AG10803 (cell line): Measurements from ENCODE around the gene AMMECR1L.
A peak's percentile ranks its signal among the peaks of the same experiment; 100 is the strongest.

Experiments
- DNase-seq: peaks from one replicate; pipeline ENCODE4 v3.0.0; 2010; ENCODE audit warnings: low read depth
- H3K4me3 ChIP-seq: 2 replicates; pipeline ENCODE4 v1.5.1; 2011; ENCODE audit warnings: mild to moderate bottlenecking, low read length, control low read depth
- TF ChIP-seq, protein P1 (sequence below): conservative IDR thresholded peaks from 2 replicates; pipeline ENCODE4 v1.5.1; 2011; ENCODE audit warnings: mild to moderate bottlenecking, low read length, control low read depth, inconsistent platforms

Gene AMMECR1L

DNA sequence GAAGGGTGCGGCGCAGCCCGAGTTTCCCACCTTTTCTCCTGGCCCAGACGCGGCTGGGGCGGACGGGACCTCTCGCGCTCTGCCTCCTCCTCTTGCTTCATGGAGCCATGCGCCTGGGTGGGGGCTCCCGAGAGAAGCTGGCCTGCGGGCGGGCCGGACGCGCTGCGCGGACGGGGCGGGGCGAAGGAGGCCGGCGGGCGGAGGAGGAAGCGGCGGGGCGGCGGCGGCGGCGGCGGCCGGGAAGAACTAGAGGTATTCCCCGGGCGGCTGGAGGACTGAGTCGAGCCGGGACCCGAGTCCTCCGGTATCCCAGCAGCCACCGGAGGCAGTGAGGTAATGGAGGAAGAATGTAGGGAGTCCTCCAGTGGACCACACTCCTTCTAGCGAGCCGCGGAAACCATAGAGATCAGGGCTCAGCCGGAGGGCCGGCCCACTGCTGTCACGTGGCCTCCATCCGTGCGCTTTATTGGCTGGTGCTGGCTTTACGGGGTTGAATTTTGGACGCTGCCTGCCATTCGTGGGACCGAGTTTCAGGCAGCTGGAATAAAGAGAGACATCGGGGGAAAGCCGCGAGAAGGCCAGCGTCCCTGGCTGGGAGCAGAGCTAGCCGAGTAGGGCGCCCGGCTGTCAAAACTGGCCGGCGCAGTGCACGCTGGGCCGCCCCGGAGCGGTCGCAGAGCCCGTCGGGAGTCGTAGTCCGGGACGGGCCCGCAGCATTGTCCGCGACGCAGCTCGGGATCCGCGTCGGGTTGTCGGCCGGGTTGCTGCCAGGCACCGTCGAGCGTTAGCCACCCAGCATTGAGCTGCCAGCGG, at the start of gene AMMECR1L:
Gene AMMECR1L (minus strand): TSS at position 177 of the 813 bp plus-strand sequence. CDS start 11,722 bp downstream, outside the sequence.
- H3K4me3 ChIP-seq = peak within 1 kb of the TSS; percentile 75
- peak; percentile 71 for DNase-seq

DNA sequence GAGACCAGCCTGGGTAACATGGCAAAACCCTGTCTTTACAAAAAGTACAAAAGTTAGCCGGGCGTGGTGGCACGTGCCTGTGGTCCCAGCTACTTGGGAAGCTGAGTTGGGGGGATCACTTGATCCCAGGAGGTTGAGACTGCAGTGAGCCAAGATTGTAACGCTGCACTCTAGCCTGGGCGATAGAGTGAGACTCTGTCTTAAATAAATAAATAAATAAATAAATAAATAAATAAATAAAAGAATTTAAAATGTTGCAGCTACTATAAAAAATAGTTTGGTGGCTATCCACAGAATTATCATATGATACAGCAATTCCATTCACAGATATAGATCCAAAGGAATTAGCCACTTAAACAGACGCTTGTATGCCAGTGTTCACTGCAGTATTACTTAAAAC, 49.6 kb upstream of the AMMECR1L start:
- no peak overlapping the region for H3K4me3 ChIP-seq
- no peak for DNase-seq
- TF ChIP-seq, protein P1, sequence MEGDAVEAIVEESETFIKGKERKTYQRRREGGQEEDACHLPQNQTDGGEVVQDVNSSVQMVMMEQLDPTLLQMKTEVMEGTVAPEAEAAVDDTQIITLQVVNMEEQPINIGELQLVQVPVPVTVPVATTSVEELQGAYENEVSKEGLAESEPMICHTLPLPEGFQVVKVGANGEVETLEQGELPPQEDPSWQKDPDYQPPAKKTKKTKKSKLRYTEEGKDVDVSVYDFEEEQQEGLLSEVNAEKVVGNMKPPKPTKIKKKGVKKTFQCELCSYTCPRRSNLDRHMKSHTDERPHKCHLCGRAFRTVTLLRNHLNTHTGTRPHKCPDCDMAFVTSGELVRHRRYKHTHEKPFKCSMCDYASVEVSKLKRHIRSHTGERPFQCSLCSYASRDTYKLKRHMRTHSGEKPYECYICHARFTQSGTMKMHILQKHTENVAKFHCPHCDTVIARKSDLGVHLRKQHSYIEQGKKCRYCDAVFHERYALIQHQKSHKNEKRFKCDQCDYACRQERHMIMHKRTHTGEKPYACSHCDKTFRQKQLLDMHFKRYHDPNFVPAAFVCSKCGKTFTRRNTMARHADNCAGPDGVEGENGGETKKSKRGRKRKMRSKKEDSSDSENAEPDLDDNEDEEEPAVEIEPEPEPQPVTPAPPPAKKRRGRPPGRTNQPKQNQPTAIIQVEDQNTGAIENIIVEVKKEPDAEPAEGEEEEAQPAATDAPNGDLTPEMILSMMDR = no peak

DNA sequence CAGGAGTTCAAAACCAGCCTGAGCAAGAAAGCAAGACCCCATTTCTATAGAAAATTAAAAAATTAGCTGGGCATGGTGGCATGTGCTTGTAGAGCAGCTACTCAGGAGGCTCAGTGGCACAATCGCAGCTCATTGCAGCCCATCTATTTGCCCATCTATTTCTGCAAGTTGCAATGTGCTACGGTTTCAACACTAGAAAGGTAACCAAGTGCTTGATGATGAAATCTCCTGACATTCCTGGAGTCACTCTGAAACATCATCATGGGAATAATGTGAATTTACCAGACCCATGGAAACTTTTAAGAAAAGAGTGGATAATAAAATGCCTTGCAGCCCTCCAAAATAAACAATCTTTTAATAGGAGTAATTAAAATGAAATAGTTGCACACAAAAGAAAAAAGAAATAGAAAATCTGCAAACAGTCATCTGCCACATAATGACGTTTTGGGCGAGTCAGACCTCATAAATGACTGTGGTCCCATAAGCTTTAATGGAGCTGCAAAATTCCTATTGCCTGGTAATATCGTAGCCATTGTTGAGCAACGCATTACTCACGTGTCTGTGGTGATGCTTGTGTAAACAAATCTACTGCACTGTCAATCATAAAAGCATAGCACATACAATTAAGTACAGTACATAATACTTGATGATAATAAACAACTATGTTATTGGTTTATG, 46.6 kb upstream of the AMMECR1L start:
- DNase-seq = peak; percentile 72
- TF ChIP-seq, protein P1 = no peak

DNA sequence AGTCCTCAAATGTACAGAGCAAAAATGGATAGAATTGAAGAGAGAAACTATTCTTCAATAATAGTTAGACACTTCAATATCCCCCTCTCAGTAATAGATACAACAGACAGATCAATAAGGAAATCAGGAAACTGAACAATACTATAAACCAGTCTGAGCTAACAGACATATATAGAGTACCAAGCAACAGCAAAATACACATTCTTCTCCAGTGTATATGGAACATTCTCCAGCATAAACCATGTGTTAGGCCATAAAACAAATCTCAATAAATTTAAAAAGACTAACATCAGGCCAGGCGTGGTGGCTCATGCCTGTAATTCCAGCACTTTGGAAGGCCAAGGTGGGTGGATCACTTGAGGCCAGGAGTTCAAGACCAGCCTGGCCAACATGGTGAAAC, 43.7 kb upstream of the AMMECR1L start:
- H3K4me3 ChIP-seq = no peak overlapping the region
- TF ChIP-seq, protein P1 = no peak
- DNase-seq = no peak

More for the DNA sequence above, 46.6 kb upstream of the AMMECR1L start:
- no peak overlapping the region for H3K4me3 ChIP-seq

DNA sequence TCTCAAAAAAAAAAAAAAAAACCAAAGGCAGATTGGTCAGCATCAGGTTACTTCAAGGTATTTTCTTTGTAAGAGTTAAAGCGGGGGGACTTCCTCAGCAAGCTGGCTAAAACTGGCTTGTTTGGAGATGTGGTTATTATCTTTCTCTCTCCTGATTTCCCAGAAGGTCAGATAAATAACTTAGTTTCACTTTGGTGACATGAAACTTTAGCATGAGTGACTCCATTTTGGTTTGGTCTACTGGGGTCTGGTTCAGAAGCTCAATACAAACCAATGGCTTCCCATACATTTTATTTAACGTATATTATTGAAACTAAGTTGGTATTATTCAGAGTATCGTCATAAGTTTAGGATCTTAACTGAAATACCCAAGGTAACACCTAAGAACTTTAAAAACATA, 41.6 kb upstream of the AMMECR1L start:
- TF ChIP-seq, protein P1 = no peak
- H3K4me3 ChIP-seq = no peak overlapping the region
- DNase-seq = no peak

DNA sequence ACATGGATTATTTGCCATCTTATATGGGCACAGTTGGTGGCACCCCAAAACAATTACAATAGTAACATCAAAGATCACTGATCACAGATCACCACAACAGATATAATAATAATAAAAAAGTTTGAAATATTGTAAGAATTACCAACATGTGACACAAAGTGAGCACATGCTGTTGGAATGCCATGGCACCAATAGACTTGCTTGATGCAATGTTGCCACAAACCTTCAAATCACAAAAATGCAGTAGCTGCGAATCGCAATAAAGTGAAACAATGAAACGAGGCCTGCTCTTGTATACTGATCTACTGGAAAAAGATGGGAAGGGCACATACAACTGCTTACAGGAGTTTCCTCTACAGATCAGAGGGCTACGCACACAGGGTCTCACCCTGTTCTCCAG, 32.2 kb upstream of the AMMECR1L start:
- no peak overlapping the region for H3K4me3 ChIP-seq
- DNase-seq = peak; percentile 27
- TF ChIP-seq, protein P1 = no peak

DNA sequence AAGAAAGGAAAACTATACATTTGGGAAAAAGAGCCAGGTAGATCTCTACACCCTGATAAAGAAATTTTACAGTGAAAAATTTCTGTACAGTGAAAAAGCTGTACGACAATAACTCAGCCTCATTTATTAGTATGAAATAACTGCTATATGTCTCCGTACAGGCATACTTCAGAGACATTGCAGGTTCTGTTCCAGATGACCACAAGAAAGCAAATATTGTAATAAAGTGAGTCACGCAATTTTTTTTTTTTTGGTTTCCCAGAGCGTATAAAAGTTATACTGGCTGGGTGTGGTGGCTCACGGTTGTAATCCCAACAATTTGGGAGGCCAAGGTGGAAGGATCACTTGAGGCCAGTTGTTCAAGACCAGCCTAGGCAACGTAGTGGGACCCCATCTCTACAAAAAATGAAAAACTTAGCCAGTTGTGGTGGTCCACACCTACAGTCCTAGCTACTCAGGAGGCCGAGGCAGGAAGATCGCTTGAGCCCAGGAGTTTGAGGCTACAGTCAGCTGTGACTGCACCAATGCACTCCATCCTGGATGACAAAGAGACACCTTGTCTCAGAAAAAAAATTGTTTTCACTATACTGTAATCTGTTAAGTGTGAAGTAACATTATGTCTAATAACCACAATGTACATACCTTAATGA, 28.2 kb upstream of the AMMECR1L start:
- no peak overlapping the region for H3K4me3 ChIP-seq
- DNase-seq = no peak
- TF ChIP-seq, protein P1 = no peak
